Epithelial cell of esophagus (primary cell): Measurements from ENCODE around the gene ARL5A.

Source experiments
- DNase-seq: peaks from one replicate; pipeline ENCODE4 v3.0.0; 2010; ENCODE audit warnings: low read depth
- H3K4me3 ChIP-seq: 2 replicates; pipeline ENCODE4 v1.5.1; 2011; ENCODE audit warnings: mild to moderate bottlenecking, low read length, control low read depth
- TF ChIP-seq, protein P1 (sequence below): IDR thresholded peaks from 2 replicates; pipeline ENCODE4 v1.5.1; 2011; ENCODE audit warnings: low read depth, mild to moderate bottlenecking, low read length, control low read depth, inconsistent platforms; ENCODE audit not compliant: insufficient read depth; ENCODE audit errors: missing control alignments

The ARL5A gene

DNA sequence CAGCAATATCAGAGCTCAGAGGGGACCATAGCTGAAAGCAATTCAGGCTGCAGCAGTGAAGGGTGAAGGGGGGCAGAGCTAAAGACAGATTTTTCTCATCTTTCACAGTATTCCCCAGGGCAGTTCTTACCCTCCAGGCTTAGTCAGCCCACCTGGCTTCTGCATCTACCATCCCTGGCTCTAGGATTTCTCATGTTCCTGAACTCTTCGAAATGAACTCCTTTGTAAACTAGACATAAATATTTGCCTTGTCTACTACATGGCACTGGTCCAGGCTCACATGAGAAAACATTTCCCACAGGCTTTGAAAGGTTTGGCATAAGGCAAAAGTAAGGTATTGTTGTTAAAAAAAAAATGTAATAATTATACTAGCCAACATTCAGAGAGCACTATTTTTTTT, 70.4 kb downstream of the ARL5A start:
- TF ChIP-seq, protein P1, sequence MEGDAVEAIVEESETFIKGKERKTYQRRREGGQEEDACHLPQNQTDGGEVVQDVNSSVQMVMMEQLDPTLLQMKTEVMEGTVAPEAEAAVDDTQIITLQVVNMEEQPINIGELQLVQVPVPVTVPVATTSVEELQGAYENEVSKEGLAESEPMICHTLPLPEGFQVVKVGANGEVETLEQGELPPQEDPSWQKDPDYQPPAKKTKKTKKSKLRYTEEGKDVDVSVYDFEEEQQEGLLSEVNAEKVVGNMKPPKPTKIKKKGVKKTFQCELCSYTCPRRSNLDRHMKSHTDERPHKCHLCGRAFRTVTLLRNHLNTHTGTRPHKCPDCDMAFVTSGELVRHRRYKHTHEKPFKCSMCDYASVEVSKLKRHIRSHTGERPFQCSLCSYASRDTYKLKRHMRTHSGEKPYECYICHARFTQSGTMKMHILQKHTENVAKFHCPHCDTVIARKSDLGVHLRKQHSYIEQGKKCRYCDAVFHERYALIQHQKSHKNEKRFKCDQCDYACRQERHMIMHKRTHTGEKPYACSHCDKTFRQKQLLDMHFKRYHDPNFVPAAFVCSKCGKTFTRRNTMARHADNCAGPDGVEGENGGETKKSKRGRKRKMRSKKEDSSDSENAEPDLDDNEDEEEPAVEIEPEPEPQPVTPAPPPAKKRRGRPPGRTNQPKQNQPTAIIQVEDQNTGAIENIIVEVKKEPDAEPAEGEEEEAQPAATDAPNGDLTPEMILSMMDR, result no peak
- DNase-seq, result no peak

DNA sequence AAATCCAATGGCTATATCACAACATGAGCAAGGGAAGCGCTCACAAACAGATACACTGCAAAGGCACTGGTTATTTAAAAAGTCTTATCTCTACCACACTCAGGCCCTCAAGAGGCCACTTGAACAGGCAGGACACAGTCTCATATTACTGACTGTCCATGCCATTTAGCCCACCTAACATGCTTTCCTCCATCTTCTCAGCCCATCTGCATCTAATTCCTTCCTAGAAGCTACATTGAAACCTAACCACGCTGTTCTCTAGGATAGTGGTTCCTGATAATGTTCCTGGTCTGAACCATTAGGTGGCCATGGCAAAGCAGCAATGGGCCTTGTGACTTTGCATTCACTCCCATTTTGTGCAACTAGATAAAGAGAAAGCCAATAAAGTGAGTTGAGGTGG, 71.4 kb downstream of the ARL5A start:
- TF ChIP-seq, protein P1, result no peak
- H3K4me3 ChIP-seq, result no peak overlapping the region
- no peak for DNase-seq

More for the DNA sequence above, 70.4 kb downstream of the ARL5A start:
- no peak overlapping the region for H3K4me3 ChIP-seq

- H3K4me3 ChIP-seq, result no peak overlapping the region
- no peak for DNase-seq
- TF ChIP-seq, protein P1, result no peak
These were observed 73.8 kb downstream of the ARL5A start for GRCh38 chr2:151754253-151754897.

GRCh38 chr2:151753540-151753939, 74.7 kb downstream of the ARL5A start:
- TF ChIP-seq, protein P1, result no peak
- H3K4me3 ChIP-seq, result no peak overlapping the region
- DNase-seq, result no peak
